Stimulated activated memory B cell treated with anti-CD40 and anti-IgM and Interleukin-4, amounts not matched to agents 10 μg/mL and 1 μg/mL and 100 μg/mL, for 72 hours (primary cell): ENCODE data around the gene ARID1B.

Experiments used
- ATAC-seq: fragments of 150-1000 bp; cut with Tn5 transposase; 2 replicates; pipeline ENCODE4 v1.10.0; 2021
- H3K27ac Mint-ChIP-seq: one replicate; pipeline ENCODE4 v1.8.0; 2022; ENCODE audit warnings: mild to moderate bottlenecking, mixed read lengths
- H3K27me3 Mint-ChIP-seq: one replicate; pipeline ENCODE4 v1.8.0; 2022; ENCODE audit warnings: mixed read lengths
- H3K36me3 Mint-ChIP-seq: one replicate; pipeline ENCODE4 v1.8.0; 2022; ENCODE audit warnings: mixed read lengths
- H3K4me1 Mint-ChIP-seq: one replicate; pipeline ENCODE4 v1.8.0; 2022; ENCODE audit warnings: mixed read lengths
- H3K4me3 Mint-ChIP-seq: one replicate; pipeline ENCODE4 v1.8.0; 2022; ENCODE audit warnings: mild to moderate bottlenecking, moderate library complexity, mixed read lengths
- H3K9me3 Mint-ChIP-seq: one replicate; pipeline ENCODE4 v1.8.0; 2022; ENCODE audit warnings: mixed read lengths

The ARID1B gene

GRCh38 chr6:157019733-157020132, 242.6 kb downstream of the ARID1B start:
- peak overlapping the region; percentile 55 for H3K4me3 Mint-ChIP-seq
- ATAC-seq, result no peak
- H3K36me3 Mint-ChIP-seq, result no peaks in the 10 kb centered on the region
- H3K9me3 Mint-ChIP-seq, result no peaks in the 10 kb centered on the region
- peaks cover 58% of the 10 kb centered on the region for H3K4me1 Mint-ChIP-seq
- H3K27ac Mint-ChIP-seq, result peak overlapping the region; percentile 98
- no peaks in the 10 kb centered on the region for H3K27me3 Mint-ChIP-seq

GRCh38 chr6:157020398-157020797, 243.2 kb downstream of the ARID1B start:
- Mint-ChIP-seq H3K4me3 (peak overlapping the region; percentile 96), H3K36me3 (peaks cover under 1% of the 10 kb centered on the region), H3K27me3 (no peaks in the 10 kb centered on the region), H3K9me3 (no peaks in the 10 kb centered on the region), H3K4me1 (peaks cover 56% of the 10 kb centered on the region), H3K27ac (peak overlapping the region; percentile 98)
- no peak for ATAC-seq

DNA sequence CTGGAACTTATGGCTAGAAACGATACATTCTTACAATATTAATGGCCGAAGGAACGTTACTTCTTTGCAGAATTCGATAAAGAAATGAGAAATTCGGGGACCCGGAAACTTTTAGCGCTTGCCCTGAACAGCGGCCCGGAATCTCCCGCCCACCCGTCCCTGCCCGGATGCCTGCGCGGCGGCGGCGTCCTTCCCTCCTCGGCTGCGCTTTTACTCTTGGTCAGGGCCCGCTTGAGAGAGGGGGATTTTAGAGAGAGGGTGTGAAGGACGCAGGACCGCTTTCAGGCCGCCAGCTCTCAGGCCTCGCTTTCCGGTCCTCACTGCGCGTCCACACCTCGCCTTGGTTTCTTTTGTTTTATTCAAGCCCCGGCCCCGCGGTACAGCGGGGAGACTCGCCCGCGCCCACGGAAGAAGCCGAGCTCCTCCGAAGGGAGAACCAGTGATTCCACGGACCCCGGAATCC, 243.7 kb downstream of the ARID1B start:
- H3K27me3 Mint-ChIP-seq, result no peaks in the 10 kb centered on the region
- no peaks in the 10 kb centered on the region for H3K9me3 Mint-ChIP-seq
- H3K4me1 Mint-ChIP-seq, result peaks cover 55% of the 10 kb centered on the region
- peaks cover 5% of the 10 kb centered on the region for H3K36me3 Mint-ChIP-seq
- peak overlapping the region; percentile 98 for H3K27ac Mint-ChIP-seq
- peak; percentile 66 for ATAC-seq
- H3K4me3 Mint-ChIP-seq, result peak overlapping the region; percentile 96

- peaks cover 50% of the 10 kb centered on the region for H3K4me1 Mint-ChIP-seq
- peak; percentile 95 for ATAC-seq
- no peaks in the 10 kb centered on the region for H3K27me3 Mint-ChIP-seq
Measured at GRCh38 chr6:157021344-157021992, 244.3 kb downstream of the ARID1B start.

DNA sequence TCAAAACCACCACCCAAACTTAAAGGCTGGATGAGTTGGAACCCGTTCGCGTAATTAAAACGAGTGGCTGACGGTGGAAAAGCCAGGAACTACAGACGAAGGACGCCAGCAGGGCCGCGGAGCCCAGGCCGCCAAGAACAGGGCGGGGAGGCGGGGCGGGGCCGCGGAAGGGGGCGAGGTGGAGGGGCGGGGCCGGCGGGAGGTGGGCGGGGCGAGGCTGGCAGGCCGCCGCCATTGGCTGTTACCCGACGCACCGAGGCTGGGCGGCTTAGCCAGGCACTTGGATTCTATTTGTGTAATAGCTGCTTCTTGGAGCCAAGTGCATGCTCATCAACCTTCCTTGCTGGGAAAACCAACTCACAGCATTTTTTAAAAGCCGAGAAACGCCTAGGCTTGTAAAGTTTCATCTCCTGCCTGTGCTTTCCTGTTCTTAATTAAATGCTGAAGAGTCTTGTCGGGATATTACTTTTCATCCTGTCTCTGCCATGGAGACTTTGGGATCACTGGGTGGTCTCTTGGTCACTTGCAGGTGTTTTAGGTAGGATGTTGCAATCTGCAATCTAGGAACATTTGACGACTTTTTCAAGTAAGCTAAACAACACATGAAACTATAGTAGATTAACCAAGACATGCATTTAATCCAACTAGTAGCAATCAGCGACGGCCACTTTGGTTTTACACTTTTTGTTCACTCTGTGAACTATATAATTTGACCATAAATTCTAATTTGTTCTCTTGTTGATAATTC, 245.0 kb downstream of the ARID1B start:
- Mint-ChIP-seq H3K36me3 (peaks cover 5% of the 10 kb centered on the region), H3K4me1 (peaks cover 45% of the 10 kb centered on the region), H3K27ac (peak overlapping the region; percentile 98), H3K4me3 (peak overlapping the region; percentile 96), H3K9me3 (no peaks in the 10 kb centered on the region), H3K27me3 (no peaks in the 10 kb centered on the region)
- ATAC-seq, result peak; percentile 86

More at GRCh38 chr6:157021344-157021992, 244.3 kb downstream of the ARID1B start:
- Mint-ChIP-seq H3K36me3 (peaks cover 5% of the 10 kb centered on the region), H3K9me3 (no peaks in the 10 kb centered on the region), H3K27ac (peak overlapping the region; percentile 98), H3K4me3 (peak overlapping the region; percentile 96)

- Mint-ChIP-seq H3K27ac (no peak overlapping the region), H3K9me3 (no peaks in the 10 kb centered on the region), H3K36me3 (peaks cover 5% of the 10 kb centered on the region), H3K4me1 (peaks cover 29% of the 10 kb centered on the region), H3K4me3 (no peak overlapping the region), H3K27me3 (no peaks in the 10 kb centered on the region)
- ATAC-seq, result no peak
Measured at GRCh38 chr6:157023958-157024357, 246.8 kb downstream of the ARID1B start.

GRCh38 chr6:157024745-157025144, 247.6 kb downstream of the ARID1B start:
- Mint-ChIP-seq H3K27ac (no peak overlapping the region), H3K4me3 (no peak overlapping the region), H3K36me3 (peaks cover 11% of the 10 kb centered on the region), H3K9me3 (no peaks in the 10 kb centered on the region), H3K27me3 (no peaks in the 10 kb centered on the region), H3K4me1 (peaks cover 28% of the 10 kb centered on the region)
- no peak for ATAC-seq

DNA sequence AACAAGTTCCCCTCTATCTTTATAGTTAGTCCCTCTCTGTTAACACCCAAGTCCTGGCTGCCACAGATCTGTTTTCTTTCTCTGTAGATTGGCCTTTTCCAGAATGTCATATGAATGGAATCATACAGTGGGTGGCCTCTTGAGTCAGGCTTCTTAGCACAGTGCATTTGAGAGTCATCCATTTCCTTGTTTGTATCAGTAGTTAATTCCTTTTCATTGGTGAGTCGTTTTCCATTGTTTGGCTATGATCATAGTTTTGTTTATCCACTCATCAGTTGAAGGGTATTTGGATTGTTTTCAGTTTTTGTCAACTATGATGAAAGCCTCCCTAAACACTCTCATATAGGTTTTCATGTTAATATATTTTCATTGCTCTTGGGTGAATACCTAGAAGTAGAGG, 248.3 kb downstream of the ARID1B start:
- H3K27me3 Mint-ChIP-seq, result no peaks in the 10 kb centered on the region
- H3K27ac Mint-ChIP-seq, result no peak overlapping the region
- no peaks in the 10 kb centered on the region for H3K9me3 Mint-ChIP-seq
- no peak overlapping the region for H3K4me3 Mint-ChIP-seq
- H3K36me3 Mint-ChIP-seq, result peaks cover 18% of the 10 kb centered on the region
- peaks cover 30% of the 10 kb centered on the region for H3K4me1 Mint-ChIP-seq
- ATAC-seq, result no peak

- Mint-ChIP-seq H3K27me3 (no peaks in the 10 kb centered on the region), H3K9me3 (no peaks in the 10 kb centered on the region), H3K4me3 (no peak overlapping the region), H3K4me1 (peaks cover 46% of the 10 kb centered on the region), H3K27ac (no peak overlapping the region), H3K36me3 (peaks cover 20% of the 10 kb centered on the region)
- ATAC-seq, result no peak
Measured at GRCh38 chr6:157029980-157030690, 253.0 kb downstream of the ARID1B start.

GRCh38 chr6:157030755-157031154, 253.6 kb downstream of the ARID1B start:
- no peak overlapping the region for H3K4me3 Mint-ChIP-seq
- peaks cover 40% of the 10 kb centered on the region for H3K4me1 Mint-ChIP-seq
- ATAC-seq, result no peak
- H3K9me3 Mint-ChIP-seq, result no peaks in the 10 kb centered on the region
- no peak overlapping the region for H3K27ac Mint-ChIP-seq
- H3K27me3 Mint-ChIP-seq, result no peaks in the 10 kb centered on the region
- peaks cover 16% of the 10 kb centered on the region for H3K36me3 Mint-ChIP-seq

DNA sequence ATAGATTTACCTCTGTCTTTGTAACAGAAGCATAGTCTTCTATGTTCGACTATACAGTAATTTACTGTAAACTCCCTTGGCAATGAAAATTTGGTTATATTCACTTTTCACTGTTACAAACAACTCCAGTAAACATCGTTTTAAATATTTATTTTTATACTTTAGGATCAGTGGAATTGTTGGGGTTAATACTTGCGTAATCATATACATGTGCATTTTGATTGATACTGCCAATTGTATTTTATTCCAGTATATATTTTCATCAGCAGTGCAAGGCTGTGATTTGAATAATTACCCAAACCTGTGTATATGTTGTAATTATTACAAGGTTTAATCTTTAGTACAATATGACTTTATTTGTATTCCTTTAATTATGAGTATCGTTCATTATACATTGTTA, 255.7 kb downstream of the ARID1B start:
- Mint-ChIP-seq H3K4me1 (peaks cover 39% of the 10 kb centered on the region), H3K36me3 (peaks cover 15% of the 10 kb centered on the region), H3K4me3 (peak overlapping the region; percentile 94), H3K27me3 (no peaks in the 10 kb centered on the region), H3K9me3 (no peaks in the 10 kb centered on the region), H3K27ac (peak overlapping the region; percentile 76)
- no peak for ATAC-seq

DNA sequence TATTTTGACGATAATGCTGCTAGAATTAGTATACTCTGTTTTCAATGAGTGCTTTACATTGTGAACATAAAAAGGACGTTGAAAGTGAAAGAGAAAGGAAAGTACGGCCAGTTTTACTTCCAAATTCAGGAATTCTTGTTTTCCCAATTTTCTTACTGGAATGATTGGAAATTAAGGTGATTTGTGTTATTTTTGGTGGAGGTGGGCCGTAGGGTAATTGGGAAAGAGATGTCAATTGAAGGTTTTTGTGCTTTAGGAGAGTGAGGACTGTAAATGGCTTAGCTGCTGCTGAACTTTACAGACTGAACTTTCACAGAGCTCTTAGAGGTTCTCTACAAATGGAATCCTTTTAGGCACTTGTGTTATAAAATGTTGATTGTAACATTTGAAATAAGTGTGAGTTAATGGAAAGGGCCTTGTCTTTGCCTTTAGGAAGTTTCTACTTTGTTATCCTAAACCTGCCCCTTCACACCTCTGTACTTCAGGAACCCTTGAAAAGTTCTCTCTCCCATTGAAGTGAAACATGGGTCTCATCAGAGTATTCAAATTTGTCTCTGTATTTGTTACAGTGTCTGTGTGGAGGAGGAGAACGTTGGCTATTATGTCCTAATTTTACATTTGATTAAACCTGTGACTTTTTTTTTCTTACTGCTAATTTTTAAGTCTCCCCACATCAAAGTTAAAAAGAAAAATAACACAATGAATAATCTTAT, 256.4 kb downstream of the ARID1B start:
- no peak for ATAC-seq
- Mint-ChIP-seq H3K4me3 (peak overlapping the region; percentile 94), H3K4me1 (peaks cover 39% of the 10 kb centered on the region), H3K9me3 (no peaks in the 10 kb centered on the region), H3K27me3 (no peaks in the 10 kb centered on the region), H3K36me3 (peaks cover 15% of the 10 kb centered on the region), H3K27ac (peak overlapping the region; percentile 76)

DNA sequence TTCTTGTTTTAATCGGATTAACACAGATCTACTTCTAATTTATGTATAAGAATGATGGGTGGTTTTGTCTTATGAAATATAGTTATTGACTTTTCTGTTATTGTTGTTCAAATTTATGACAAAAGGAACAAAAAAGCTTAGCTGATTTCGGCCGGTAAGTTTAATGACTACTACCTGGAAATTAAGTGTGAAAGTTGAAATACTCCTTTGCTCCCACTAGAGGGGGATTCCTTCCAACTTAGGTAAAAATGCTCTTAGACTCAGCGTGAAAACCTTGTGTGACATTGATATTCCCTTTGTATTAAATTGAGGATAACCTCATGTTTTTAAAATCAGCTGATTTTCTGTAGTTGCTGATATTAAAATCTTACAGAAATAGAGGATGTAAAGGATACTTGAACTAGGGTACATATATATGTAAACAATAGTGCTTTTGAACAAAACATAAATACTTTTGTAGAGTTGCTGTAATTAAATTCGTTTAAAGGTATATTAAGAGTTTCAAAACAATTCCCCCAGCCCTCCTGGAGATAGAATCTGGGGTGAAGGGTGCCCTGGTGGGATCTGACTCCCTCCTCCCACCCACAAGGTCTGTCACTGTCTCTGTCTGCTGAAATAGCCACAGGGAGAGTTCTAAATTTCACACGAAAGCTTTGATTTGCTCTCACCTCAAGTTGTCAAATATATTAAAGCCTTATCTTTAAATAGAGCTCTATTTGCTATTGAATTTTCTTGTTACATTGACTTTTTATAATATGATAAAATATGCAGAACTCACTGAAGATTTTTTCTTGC, 257.5 kb downstream of the ARID1B start:
- no peaks in the 10 kb centered on the region for H3K27me3 Mint-ChIP-seq
- peaks cover 2% of the 10 kb centered on the region for H3K9me3 Mint-ChIP-seq
- H3K4me3 Mint-ChIP-seq, result peak overlapping the region; percentile 21
- H3K4me1 Mint-ChIP-seq, result peaks cover 35% of the 10 kb centered on the region
- H3K27ac Mint-ChIP-seq, result peak overlapping the region; percentile 76
- ATAC-seq, result no peak
- H3K36me3 Mint-ChIP-seq, result peaks cover 13% of the 10 kb centered on the region

- Mint-ChIP-seq H3K27me3 (no peaks in the 10 kb centered on the region), H3K27ac (no peak overlapping the region), H3K4me1 (peaks cover 31% of the 10 kb centered on the region), H3K4me3 (no peak overlapping the region), H3K36me3 (peaks cover 9% of the 10 kb centered on the region), H3K9me3 (peaks cover 4% of the 10 kb centered on the region)
- ATAC-seq, result no peak
Measured at GRCh38 chr6:157035546-157035945, 258.4 kb downstream of the ARID1B start.
